NCI-H1105 (cell line): ENCODE data around the gene NSD2.
"Not testable (repeated sequence)": the region's sequence is repeated elsewhere in the genome, so short reads cannot be mapped to it uniquely, and the experiment has no call there.

Experiments used
- DNase-seq: peaks from one replicate; lab custom pipeline; 2025; lab: John Stamatoyannopoulos, UW

The NSD2 gene

GRCh38 chr4:1899149-1900086 lies 28.2 kb downstream of the NSD2 start:
- DNase-seq = peak; percentile 11

DNA sequence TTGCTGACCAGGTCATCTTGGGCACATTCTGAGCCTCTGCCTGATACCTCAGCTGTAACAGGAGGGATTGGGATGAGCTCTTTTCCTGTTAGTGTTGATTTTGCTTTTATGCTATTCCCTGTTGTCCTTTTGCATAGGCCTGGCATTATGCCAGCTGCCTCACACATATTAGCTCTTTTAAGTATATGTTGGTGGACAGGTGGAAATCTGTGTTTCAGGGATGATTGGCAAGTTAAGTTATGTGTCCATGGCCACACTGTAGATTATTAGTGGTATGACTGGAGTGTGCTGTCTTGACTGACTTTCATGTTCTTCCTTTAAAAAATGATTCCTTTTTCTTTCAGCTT lies 28.9 kb downstream of the NSD2 start:
- DNase-seq = no peak

GRCh38 chr4:1900624-1901023 lies 29.4 kb downstream of the NSD2 start:
- DNase-seq = no peak

GRCh38 chr4:1901127-1901526 lies 29.9 kb downstream of the NSD2 start:
- no peak for DNase-seq

GRCh38 chr4:1902243-1902642 lies 31.1 kb downstream of the NSD2 start:
- no peak for DNase-seq

DNA sequence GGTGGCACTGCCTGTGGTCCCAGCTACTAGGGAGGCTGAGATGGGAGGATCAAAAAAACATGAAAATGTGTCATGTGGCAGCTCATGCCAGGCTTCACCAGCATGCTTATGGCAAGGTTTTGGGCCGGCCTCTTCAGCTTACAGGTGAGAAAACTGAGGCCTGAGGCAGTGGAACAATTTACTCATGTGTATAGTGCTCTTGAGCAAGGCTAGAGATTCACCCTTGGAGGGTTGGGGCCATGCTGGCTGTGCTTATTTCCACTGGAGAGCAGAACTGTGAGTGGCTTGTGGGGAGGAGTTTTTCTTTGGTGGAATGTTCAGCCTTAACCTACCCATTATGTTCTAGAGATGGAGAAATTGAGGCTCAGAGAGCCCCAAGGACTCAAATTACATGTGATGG lies 31.8 kb downstream of the NSD2 start:
- DNase-seq = no peak

GRCh38 chr4:1904042-1904441 lies 32.8 kb downstream of the NSD2 start:
- no peak for DNase-seq

DNA sequence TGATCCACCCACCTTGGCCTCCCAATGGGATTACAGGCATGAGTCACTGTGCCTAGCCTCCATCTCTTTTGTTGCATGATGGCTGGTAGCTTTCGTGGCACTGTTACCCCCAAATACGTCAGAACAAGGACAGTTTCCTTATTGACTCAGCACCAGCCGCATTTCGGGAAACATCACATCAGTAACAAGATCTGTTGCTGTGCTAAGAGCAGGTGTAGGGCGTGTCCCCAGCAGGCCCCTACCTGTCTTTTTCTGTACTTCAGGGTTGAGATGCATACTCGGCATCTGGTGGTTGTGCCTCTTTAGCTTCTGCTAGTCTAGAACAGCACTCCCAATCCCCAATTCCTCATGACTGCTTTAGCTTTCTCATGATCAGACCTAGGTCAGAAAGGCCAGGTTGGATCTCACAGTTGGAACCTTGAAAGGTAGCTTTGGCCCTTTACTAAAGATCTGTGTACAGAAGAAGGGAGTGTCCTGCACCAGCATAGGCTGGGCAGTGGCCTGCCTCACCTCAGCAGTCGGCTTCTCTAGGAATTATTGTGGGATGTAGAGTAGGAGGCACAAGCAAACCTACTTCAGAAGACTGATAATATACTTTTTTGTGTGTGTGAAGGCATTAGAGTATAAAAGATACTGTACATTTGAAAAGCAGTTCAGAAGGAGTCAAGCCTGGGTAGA lies 36.8 kb downstream of the NSD2 start:
- DNase-seq = no peak

GRCh38 chr4:1909696-1910095 lies 38.5 kb downstream of the NSD2 start:
- DNase-seq = not testable (repeated sequence)

DNA sequence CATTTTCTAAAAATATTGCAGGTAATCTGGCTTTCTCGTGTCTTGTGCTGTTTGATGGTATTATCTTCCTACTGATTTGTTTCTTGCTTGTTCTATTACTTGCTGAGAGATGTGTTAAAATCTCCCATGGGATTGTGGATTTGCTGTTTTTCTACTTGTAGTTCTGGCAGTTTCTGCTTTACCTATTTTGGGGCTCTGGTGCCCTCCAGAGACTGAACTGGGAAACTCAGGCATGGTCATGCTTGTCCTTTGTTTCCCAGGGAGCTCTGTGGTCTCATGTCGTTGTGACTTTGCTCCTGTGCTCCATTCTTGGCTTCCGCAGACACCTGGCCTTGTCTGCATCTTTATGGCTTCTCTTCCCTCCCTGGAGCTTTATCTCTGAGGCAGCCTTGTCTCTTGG lies 39.5 kb downstream of the NSD2 start:
- no peak for DNase-seq

DNA sequence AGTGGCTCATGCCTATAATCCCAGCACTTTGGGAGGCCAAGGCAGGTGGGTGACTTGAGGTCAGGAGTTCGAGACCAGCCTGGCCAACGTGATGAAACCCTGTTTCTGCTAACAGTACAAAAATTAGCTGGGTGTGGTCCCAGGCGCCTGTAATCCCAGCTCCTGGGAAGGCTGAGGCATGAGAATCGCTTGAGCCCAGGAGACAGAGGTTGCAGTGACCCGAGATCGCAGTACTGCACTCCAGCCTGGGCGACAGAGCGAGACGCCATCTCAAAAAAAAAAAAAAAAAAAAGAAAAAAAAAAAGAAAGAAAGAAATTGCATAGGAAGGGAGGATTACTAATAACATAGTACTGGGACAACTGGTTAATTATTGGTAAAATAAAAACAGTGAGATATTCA lies 40.1 kb downstream of the NSD2 start:
- DNase-seq = not testable (repeated sequence)

DNA sequence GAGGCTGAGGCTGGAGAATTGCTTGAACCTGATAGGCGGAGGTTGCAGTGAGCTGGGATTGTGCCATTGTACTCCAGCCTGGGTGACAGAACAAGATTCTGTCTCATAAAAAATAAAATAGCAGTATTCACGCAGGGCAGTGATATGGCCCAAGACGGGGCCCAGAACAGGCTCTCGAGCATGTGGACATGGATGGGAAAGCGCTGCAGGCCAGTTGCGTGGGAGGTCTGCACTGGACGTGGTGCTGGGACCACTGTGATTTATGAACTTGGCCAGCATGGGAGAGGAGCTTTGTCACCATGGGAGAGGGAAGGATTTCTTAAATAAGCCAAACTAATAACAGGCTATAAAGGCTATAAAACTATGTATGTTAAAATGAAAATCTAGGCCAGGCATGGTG lies 51.6 kb downstream of the NSD2 start:
- DNase-seq = no peak

DNA sequence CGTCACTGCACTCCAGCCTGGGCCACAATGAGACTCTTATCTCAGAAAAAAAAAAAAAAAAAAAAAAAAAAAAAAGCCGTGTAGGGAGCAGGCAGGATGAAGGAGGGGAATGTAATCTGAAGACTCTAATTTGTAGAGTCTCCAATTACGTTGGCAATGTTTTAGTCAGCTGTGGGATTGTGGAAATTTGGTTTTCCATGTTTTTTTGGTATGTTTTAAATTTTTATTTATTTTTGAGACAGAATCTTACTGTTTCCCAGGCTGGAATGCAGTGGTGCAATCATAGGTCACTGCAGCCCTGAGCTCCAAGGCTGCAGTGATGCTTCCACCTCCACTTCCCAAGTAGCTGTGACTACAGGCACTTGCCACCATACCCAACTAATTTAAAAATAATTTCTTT lies 56.5 kb downstream of the NSD2 start:
- no peak for DNase-seq

GRCh38 chr4:1928356-1929239 lies 57.4 kb downstream of the NSD2 start:
- DNase-seq = no peak

- no peak for DNase-seq
These were observed 61.5 kb downstream of the NSD2 start for GRCh38 chr4:1932736-1933135.

- DNase-seq = no peak
These were observed 62.5 kb downstream of the NSD2 start for GRCh38 chr4:1933700-1934099.

- no peak for DNase-seq
These were observed 66.4 kb downstream of the NSD2 start for GRCh38 chr4:1937550-1937949.

- DNase-seq = no peak
These were observed 66.8 kb downstream of the NSD2 start for GRCh38 chr4:1938027-1938426.

DNA sequence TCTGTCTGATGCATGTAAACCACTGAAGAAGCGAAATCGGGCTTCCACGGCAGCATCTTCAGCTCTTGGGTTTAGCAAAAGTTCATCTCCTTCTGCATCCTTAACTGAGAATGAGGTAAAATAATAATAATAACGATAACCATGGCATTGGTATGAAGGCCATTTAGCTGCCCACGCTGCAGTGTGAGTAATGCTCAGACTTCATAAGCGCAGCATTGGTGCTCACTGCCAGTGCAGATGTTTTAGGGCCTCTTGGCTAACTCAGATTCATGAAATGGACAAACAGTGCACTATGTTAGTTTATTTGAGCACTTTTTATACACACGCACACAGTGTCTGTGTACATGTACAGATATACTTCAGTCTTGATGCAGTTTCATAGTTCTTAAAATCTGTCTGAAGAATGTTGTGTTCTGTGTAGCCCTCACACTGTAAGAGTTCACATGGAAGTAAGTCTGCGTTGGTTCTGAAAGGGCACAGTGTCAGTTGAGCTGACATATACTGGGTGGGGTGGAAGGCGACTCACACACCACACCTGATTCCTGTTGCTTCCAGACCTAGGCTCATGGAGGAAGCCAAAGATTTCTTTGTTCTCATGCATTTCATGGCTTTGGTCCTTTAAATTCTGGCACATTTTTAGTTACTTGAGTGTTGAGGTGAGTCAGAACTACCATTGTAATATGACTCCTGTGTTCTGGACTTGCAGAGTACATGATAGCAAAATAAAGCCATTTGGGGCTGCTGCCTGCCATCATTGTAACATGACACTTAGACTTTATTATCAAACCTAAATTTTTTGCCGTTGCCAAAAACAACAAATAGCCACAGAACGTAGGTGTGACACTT lies 68.7 kb downstream of the NSD2 start:
- DNase-seq = no peak

DNA sequence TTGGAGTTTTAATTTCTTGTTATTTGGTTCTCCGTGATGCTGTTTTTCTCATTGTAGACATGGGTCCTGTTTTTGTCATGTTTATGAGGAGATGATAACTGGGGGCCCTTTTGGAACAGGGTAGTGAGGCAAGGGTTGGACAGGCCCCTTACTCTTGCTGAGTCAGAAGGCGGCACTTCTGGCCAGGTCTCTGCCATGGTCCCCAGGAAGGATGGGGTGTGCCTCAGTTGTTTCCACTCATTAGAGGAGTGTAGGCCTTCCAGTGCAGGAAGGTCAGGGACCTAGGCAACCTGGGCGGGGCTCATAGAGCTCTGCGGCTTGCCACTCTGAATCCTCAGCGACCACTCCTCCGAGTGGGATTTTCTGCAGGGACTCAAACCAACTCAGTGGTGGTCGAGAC lies 69.4 kb downstream of the NSD2 start:
- DNase-seq = no peak

GRCh38 chr4:1943928-1944327 lies 72.7 kb downstream of the NSD2 start:
- DNase-seq = no peak
